Renal cortical epithelial cell (primary cell): Measurements from ENCODE around the gene OGFOD3. TPM values are rescaled to one million over a fixed set of nuclear protein-coding genes. Genes with fewer than 3 reads are reported as not detected.
"Not testable (repeated sequence)": the region's sequence is repeated elsewhere in the genome, so short reads cannot be mapped to it uniquely, and the experiment has no call there.

Source experiments
- DNase-seq: peaks from one replicate; pipeline ENCODE4 v3.0.0-alpha.2; 2011; ENCODE audit warnings: low read depth
- total RNA-seq: library from RNA; depleted of rRNA; stranded (reverse); fragments of >200 nt; gene quantifications from 2 replicates; pipeline ENCODE4 v1.2.3, GENCODE V29; 2014

The OGFOD3 gene
- total RNA-seq, 1 donor from 2014 or later: 48.7 TPM

GRCh38 chr17:82434216-82434565, 15.8 kb upstream of the OGFOD3 start:
- no peak for DNase-seq

GRCh38 chr17:82433560-82434215, 15.3 kb upstream of the OGFOD3 start:
- no peak for DNase-seq

- no peak for DNase-seq
Measured at GRCh38 chr17:82432017-82432416, 13.6 kb upstream of the OGFOD3 start.

- no peak for DNase-seq
Measured at GRCh38 chr17:82429824-82430223, 11.4 kb upstream of the OGFOD3 start.

GRCh38 chr17:82428546-82428945, 10.2 kb upstream of the OGFOD3 start:
- DNase-seq: no peak

GRCh38 chr17:82424863-82425159, 6.4 kb upstream of the OGFOD3 start:
- DNase-seq: no peak

- DNase-seq: peak; percentile 19
Measured at GRCh38 chr17:82424001-82424862, 5.8 kb upstream of the OGFOD3 start.

GRCh38 chr17:82419540-82419939, 1.2 kb upstream of the OGFOD3 start:
- DNase-seq: peak; percentile 19

- DNase-seq: no peak
Measured at GRCh38 chr17:82416771-82417170, 1.6 kb downstream of the OGFOD3 start.

GRCh38 chr17:82416264-82416663, 2.1 kb downstream of the OGFOD3 start:
- no peak for DNase-seq

GRCh38 chr17:82415786-82416185, 2.6 kb downstream of the OGFOD3 start:
- no peak for DNase-seq

- no peak for DNase-seq
Measured at GRCh38 chr17:82415336-82415735, 3.0 kb downstream of the OGFOD3 start.

- peak; percentile 22 for DNase-seq
Measured at GRCh38 chr17:82414548-82415281, 3.7 kb downstream of the OGFOD3 start.

GRCh38 chr17:82412535-82413520, 5.6 kb downstream of the OGFOD3 start:
- DNase-seq: no peak

- DNase-seq: not testable (repeated sequence)
Measured at GRCh38 chr17:82412081-82412480, 6.3 kb downstream of the OGFOD3 start.

- no peak for DNase-seq
Measured at GRCh38 chr17:82411396-82412053, 6.9 kb downstream of the OGFOD3 start.

- DNase-seq: no peak
Measured at GRCh38 chr17:82410014-82410716, 8.2 kb downstream of the OGFOD3 start.

GRCh38 chr17:82408938-82409318, 9.5 kb downstream of the OGFOD3 start:
- no peak for DNase-seq

GRCh38 chr17:82408288-82408937, 10.0 kb downstream of the OGFOD3 start:
- DNase-seq: no peak

GRCh38 chr17:82407255-82407654, 11.1 kb downstream of the OGFOD3 start:
- DNase-seq: no peak
